K562 (cell line): Measurements from ENCODE around the gene ZDHHC14. TPM values are rescaled to one million over a fixed set of nuclear protein-coding genes. Genes with fewer than 3 reads are reported as not detected.
A peak's percentile ranks its signal among the peaks of the same experiment; 100 is the strongest.

ENCODE experiments used
- ATAC-seq: fragments of 200-7000 bp; cut with Tn5 transposase; 3 replicates; pipeline ENCODE4 v1.9.1; 2020; ENCODE audit warnings: moderate library complexity
- BruUV-seq: library from RNA; stranded (reverse); fragments of 400-500 nt; replicated peaks from 2 replicates; lab custom pipeline; 2021; lab: Mats Ljungman, UMichigan
- CTCF ChIA-PET: fragments of 300-600 bp; formaldehyde crosslinking; extraction: SDS; loops from one replicate; lab custom pipeline; 2021; ENCODE audit warnings: low intra/inter-chr PET ratio; lab: Yijun Ruan, JAX
- POLR2A ChIA-PET: fragments of 300-600, 350-650 bp; sonication (Branson Sonifier 250); formaldehyde crosslinking; extraction: SDS; loops from one replicate; lab custom pipeline; 2021; ENCODE audit warnings: antibody characterized with exemption, inconsistent platforms; lab: Yijun Ruan, JAX
- DNase-seq, 4 experiments: peaks; one replicate each; pipeline versions ENCODE4 v3.0.0 to v3.0.0-alpha.2; 2011 to 2018; ENCODE audit warnings: low spot score in 3 of 4, mixed read lengths in 3 of 4; ENCODE audit errors: extremely low read depth in 1 of 4
- FAIRE-seq: peaks from 2 replicates; lab custom pipeline; 2011; peaks lifted over from hg19 to GRCh38; lab: Jason Lieb, UNC
- H2AFZ ChIP-seq: 2 replicates; pipeline ENCODE4 v1.6.0; 2011; ENCODE audit warnings: low read depth, low read length, control low read depth, inconsistent platforms
- H3K27ac ChIP-seq: fragments of 200-600 bp; 3 replicates; pipeline ENCODE4 v1.8.0; 2011; ENCODE audit warnings: low read depth, mild to moderate bottlenecking, control low read depth, inconsistent platforms, low read length, moderate library complexity, mixed read lengths; ENCODE audit errors: extremely low read depth
- H3K27me3 ChIP-seq, 2 experiments: fragments of 300-600 bp in 1 of 2; 2 replicates in 1 of 2; 3 replicates in 1 of 2; pipeline versions ENCODE4 v1.6.0 to v1.8.0; 2011; ENCODE audit warnings: inconsistent platforms in 2 of 2, low read length in 2 of 2, mild to moderate bottlenecking in 1 of 2, mixed read lengths in 1 of 2, moderate library complexity in 1 of 2; ENCODE audit not compliant: control insufficient read depth in 2 of 2, insufficient read depth in 2 of 2
- H3K36me3 ChIP-seq: fragments of 300-600 bp; 3 replicates; pipeline ENCODE4 v1.8.0; 2011; ENCODE audit warnings: mild to moderate bottlenecking, low read length, inconsistent platforms; ENCODE audit not compliant: control insufficient read depth, insufficient read depth
- H3K4me1 ChIP-seq, 2 experiments: fragments of 200-600 bp in 1 of 2; replicated peaks in 1 of 2; 2 replicates in 1 of 2; 3 replicates in 1 of 2; pipeline versions ENCODE4 v1.5.1 to v1.8.0; 2011; ENCODE audit warnings: inconsistent platforms in 2 of 2, low read length in 2 of 2, mild to moderate bottlenecking in 1 of 2, mixed read lengths in 1 of 2, moderate library complexity in 1 of 2; ENCODE audit not compliant: control insufficient read depth in 2 of 2, insufficient read depth in 2 of 2
- H3K4me2 ChIP-seq: 2 replicates; pipeline ENCODE4 v1.6.1; 2011; ENCODE audit warnings: low read length, control low read depth, inconsistent platforms, mixed read lengths; ENCODE audit not compliant: insufficient read depth
- H3K4me3 ChIP-seq: fragments of 200-600 bp; sonication (generic), shearing (Covaris generic); 2 replicates; pipeline ENCODE4 v1.5.1; 2016; ENCODE audit warnings: control low read depth, inconsistent platforms
- H3K79me2 ChIP-seq: fragments of 200-600 bp; 3 replicates; pipeline ENCODE4 v1.8.0; 2011; ENCODE audit warnings: low read length, inconsistent platforms; ENCODE audit not compliant: control insufficient read depth, insufficient read depth
- H3K9ac ChIP-seq, 2 experiments: 2 replicates each; pipeline versions ENCODE4 v1.6.0 to v1.6.1; 2011; ENCODE audit warnings: low read depth in 2 of 2, low read length in 2 of 2, control low read depth in 1 of 2, inconsistent platforms in 1 of 2, mild to moderate bottlenecking in 1 of 2, mixed read lengths in 1 of 2; ENCODE audit not compliant: insufficient read depth in 1 of 2
- H3K9me1 ChIP-seq: one replicate; pipeline ENCODE4 v1.6.0; 2011; ENCODE audit warnings: inconsistent platforms, mild to moderate bottlenecking, low read length, moderate library complexity; ENCODE audit not compliant: control insufficient read depth, insufficient read depth
- H3K9me3 ChIP-seq: replicated peaks from 2 replicates; pipeline ENCODE4 v1.5.1; 2011; ENCODE audit warnings: low read depth, low read length, inconsistent platforms; ENCODE audit not compliant: control insufficient read depth, insufficient read depth
- H4K20me1 ChIP-seq: replicated peaks from 2 replicates; pipeline ENCODE4 v1.6.1; 2011; ENCODE audit warnings: low read length, inconsistent platforms, mixed read lengths; ENCODE audit not compliant: control insufficient read depth, insufficient read depth
- ELF1 ChIP-seq: fragments of 200-800 bp; sonication (Bioruptor generic); IDR thresholded peaks from 2 replicates; pipeline ENCODE4 v1.6.1; 2016; ENCODE audit warnings: missing genetic modification characterization, missing compliant biosample characterization
- GATA2 ChIP-seq: sonication (generic); formaldehyde crosslinking; IDR thresholded peaks from 2 replicates; pipeline ENCODE4 v1.4.0; 2020; ENCODE audit warnings: mild to moderate bottlenecking, missing genetic modification reagents
- MEIS2 ChIP-seq: fragments of 450-650 bp; IDR thresholded peaks from 2 replicates; pipeline ENCODE4 v1.6.1; 2014; ENCODE audit warnings: mild to moderate bottlenecking; ENCODE audit not compliant: partially characterized antibody
- NR2C2 ChIP-seq, 2 experiments: fragments of 200-800 bp in 1 of 2; sonication (Bioruptor generic) in 1 of 2; sonication (generic) in 1 of 2; formaldehyde crosslinking in 1 of 2; IDR thresholded peaks; 2 replicates each; pipeline versions ENCODE4 v1.6.1 to v1.8.0; 2016 to 2022; ENCODE audit warnings: mild to moderate bottlenecking in 1 of 2, missing compliant biosample characterization in 1 of 2, missing genetic modification characterization in 1 of 2, missing genetic modification reagents in 1 of 2
- PBX2 ChIP-seq, 2 experiments: IDR thresholded peaks in 1 of 2; conservative IDR thresholded peaks in 1 of 2; 2 replicates each; pipeline ENCODE4 v1.6.1; 2016; ENCODE audit warnings: low read depth in 2 of 2, mild to moderate bottlenecking in 1 of 2, missing compliant biosample characterization in 1 of 2, missing genetic modification characterization in 1 of 2, moderate library complexity in 1 of 2
- PKNOX1 ChIP-seq: fragments of 450-650 bp; IDR thresholded peaks from 2 replicates; pipeline ENCODE4 v1.6.1; 2016
- ZNF384 ChIP-seq: IDR thresholded peaks from 2 replicates; pipeline ENCODE4 v1.6.1; 2012; ENCODE audit warnings: low read depth, low read length, improper control_type of control experiment
- WGBS: fragments of 100-300 bp; shearing (Covaris generic); methylation state at CpG from one replicate; pipeline ENCODE4 v1.1.6; 2016; ENCODE audit warnings: low coverage, mixed read lengths; ENCODE audit not compliant: insufficient coverage; ENCODE audit errors: missing lambda C conversion rate; 5-methylcytosine and 5-hydroxymethylcytosine counted together
- in situ Hi-C: fragments of 300-500 bp; cut with MboI; formaldehyde crosslinking; loops from 4 replicates; pipeline ENCODE4 v1.15.0; 2018; ENCODE audit warnings: inconsistent platforms, mixed read lengths
- intact Hi-C: fragments of 100-400 bp; cut with micrococcal nuclease; formaldehyde crosslinking; loops from 2 replicates; pipeline ENCODE4 v1.14.2; 2022
- polyA plus RNA-seq, 8 experiments: library from polyadenylated mRNA; depleted of rRNA in 4 of 8; stranded (reverse) in 5 of 8; unstranded in 3 of 8; fragments of >200 nt; fragmentation: Nextera tagmentation in 2 of 8; fragmentation: Illumina TruSeq in 1 of 8; extraction: Ambion mirVana in 2 of 8; extraction: Trizol in 1 of 8; gene quantifications; 2 replicates each; pipeline versions ENCODE4 v1.2.1 to v1.2.3, GENCODE V29; 2011 to 2014; ENCODE audit warnings: inconsistent platforms in 1 of 8, missing spikeins in 1 of 8
- total RNA-seq, 7 experiments: library from RNA; depleted of rRNA in 6 of 7; stranded (reverse); fragments of >200 nt in 6 of 7; fragmentation: Illumina TruSeq in 2 of 7; extraction: Trizol in 2 of 7; gene quantifications; 2 replicates each; pipeline versions ENCODE4 v1.2.1 to v1.2.3, GENCODE V29; 2011 to 2021; ENCODE audit warnings: low replicate concordance in 1 of 7

Gene ZDHHC14
- total and polyA plus RNA-seq, 9 of the 15 experiments (the other 6 are each of a cell fraction or from before 2014, with no cell fraction given): 0.92 to 23.1 (median 13.8) TPM

GRCh38 chr6:157666729-157667128, 285.7 kb downstream of the ZDHHC14 start:
- no peaks in the 10 kb centered on the region for H3K9me1 ChIP-seq

More at GRCh38 chr6:157666729-157667128, 285.7 kb downstream of the ZDHHC14 start:
- no peak for FAIRE-seq
- Histone ChIP-seq H3K27me3 (no peaks in the 10 kb centered on the region), H3K4me2 (no peak overlapping the region), H3K9ac (no peak overlapping the region), H3K79me2 (no peaks in the 10 kb centered on the region), H3K4me3 (no peak overlapping the region), H4K20me1 (no peaks in the 10 kb centered on the region), H3K9me3 (no peaks in the 10 kb centered on the region), H2AFZ (no peak overlapping the region), H3K36me3 (0 out of 3 replicates have a peak, but pooled peaks cover 8% of the 10 kb centered on the region), H3K27ac (no peak overlapping the region), H3K4me1 (peaks cover 2 to 4% of the 10 kb centered on the region in 2 experiments; a peak in 1 of 5 replicates)
- BruUV-seq: no TSS peak
- intact Hi-C loops (loop anchor here (1.0 to 5.0 kb wide), 5 partner anchors 52 to 352 kb away; no protein-coding TSS in a partner anchor), in situ Hi-C loops (no loop called here)
- no peak for DNase-seq
- POLR2A ChIA-PET: interaction anchor here (0.8 to 1.4 kb wide), 6 partner anchors 9 to 344 kb away, joined by 3 to 5 read pairs (median 4); no protein-coding TSS in a partner anchor
- CTCF ChIA-PET: interaction anchor here (0.5 to 4.8 kb wide), 5 partner anchors 51 to 635 kb away, joined by 3 to 56 read pairs (median 3); no protein-coding TSS in a partner anchor
- ATAC-seq: no peak
- WGBS: 88% methylated on average over 3 of the region's 3 CpGs
- TF ChIP-seq NR2C2 (CRISPR knock-in tag; IDR thresholded peaks at IDR 0.05) (no peak), NR2C2 (tag; IDR thresholded peaks at IDR 0.05) (0 out of 2 replicates have a peak, but pooled peaks have one; percentile 16), ELF1 (tag) (peak; percentile 33; the same call in 1 of the 2 replicates), PKNOX1 (peak; percentile 77), GATA2 (CRISPR knock-in tag) (no peak), ZNF384 (no peak), PBX2 (CRISPR knock-in tag; IDR thresholded peaks at IDR 0.05; ENCODE audit: low read depth) (no peak), PBX2 (tag; conservative IDR thresholded peaks at IDR 0.05; ENCODE audit: low read depth) (peak; percentile 94), MEIS2 (peak; percentile 91)
